ENCODE results near the gene SLC7A8. TPM values are rescaled to one million over a fixed set of nuclear protein-coding genes. Genes with fewer than 3 reads are reported as not detected.

Gene SLC7A8
- total RNA-seq, 1 experiment from 2014 or later = 3.8 TPM

DNA sequence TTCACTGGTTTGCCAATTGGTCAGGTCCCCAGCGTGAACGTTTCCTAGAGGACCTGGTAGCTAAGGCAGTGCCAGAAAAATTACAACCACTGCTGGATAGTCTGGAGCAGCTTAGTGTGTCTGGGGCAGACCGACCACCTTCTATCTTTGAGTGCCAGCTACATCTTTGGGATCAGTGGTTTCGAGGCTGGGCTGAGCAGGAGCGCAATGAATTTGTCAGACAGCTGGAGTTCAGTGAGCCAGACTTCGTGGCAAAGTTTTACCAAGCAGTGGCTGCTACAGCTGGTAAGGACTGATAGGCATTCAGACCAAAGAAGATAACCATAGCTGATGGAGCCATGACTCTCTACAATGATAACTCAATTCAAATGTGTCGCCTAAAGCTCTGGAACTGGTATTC is 85.7 kb downstream of the SLC7A8 start:
- H3K9ac ChIP-seq (ENCODE audit: low read length) = no peak overlapping the region
- H3K4me1 ChIP-seq (ENCODE audit: insufficient read depth, low read length) = peaks cover 21% of the 10 kb centered on the region
- no peaks in the 10 kb centered on the region for H3K9me2 ChIP-seq (replicated peaks; ENCODE audit: low read length)
- BruUV-seq (replicated peaks) = no TSS peak
- no peak overlapping the region for H3K27ac ChIP-seq (ENCODE audit: low read length)
- H3K27me3 ChIP-seq (ENCODE audit: low read length) = no peaks in the 10 kb centered on the region
- no peaks in the 10 kb centered on the region for H3K9me3 ChIP-seq (ENCODE audit: low read length)
- intact Hi-C loops (cut with micrococcal nuclease) = no loop called here
- no peak for TF ChIP-seq EZH2phosphoT487 (IDR thresholded peaks at IDR 0.05; ENCODE audit: borderline replicate concordance, low read length)
- TF ChIP-seq, protein P1, sequence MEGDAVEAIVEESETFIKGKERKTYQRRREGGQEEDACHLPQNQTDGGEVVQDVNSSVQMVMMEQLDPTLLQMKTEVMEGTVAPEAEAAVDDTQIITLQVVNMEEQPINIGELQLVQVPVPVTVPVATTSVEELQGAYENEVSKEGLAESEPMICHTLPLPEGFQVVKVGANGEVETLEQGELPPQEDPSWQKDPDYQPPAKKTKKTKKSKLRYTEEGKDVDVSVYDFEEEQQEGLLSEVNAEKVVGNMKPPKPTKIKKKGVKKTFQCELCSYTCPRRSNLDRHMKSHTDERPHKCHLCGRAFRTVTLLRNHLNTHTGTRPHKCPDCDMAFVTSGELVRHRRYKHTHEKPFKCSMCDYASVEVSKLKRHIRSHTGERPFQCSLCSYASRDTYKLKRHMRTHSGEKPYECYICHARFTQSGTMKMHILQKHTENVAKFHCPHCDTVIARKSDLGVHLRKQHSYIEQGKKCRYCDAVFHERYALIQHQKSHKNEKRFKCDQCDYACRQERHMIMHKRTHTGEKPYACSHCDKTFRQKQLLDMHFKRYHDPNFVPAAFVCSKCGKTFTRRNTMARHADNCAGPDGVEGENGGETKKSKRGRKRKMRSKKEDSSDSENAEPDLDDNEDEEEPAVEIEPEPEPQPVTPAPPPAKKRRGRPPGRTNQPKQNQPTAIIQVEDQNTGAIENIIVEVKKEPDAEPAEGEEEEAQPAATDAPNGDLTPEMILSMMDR (conservative IDR thresholded peaks at IDR 0.05; ENCODE audit: low read depth, low read length) = no peak
- TF ChIP-seq EZH2 (IDR thresholded peaks at IDR 0.05; ENCODE audit: low read length, unreplicated experiment) = no peak
- ATAC-seq (no peak), DNase-seq (no peak)
- H3F3A ChIP-seq (ENCODE audit: low read length, unreplicated experiment) = no peaks in the 10 kb centered on the region
- peaks cover 20% of the 10 kb centered on the region for H3K36me3 ChIP-seq (ENCODE audit: low read depth, low read length)
- H3K4me3 ChIP-seq (ENCODE audit: low read length) = no peak overlapping the region
- H3K4me2 ChIP-seq (ENCODE audit: low read length) = peak overlapping the region; percentile 92; the same call in 1 of the 2 replicates
- H3K79me2 ChIP-seq (ENCODE audit: low read length) = peaks cover 58% of the 10 kb centered on the region
- CTCF ChIA-PET = no interaction called here
- H2AFZ ChIP-seq (ENCODE audit: low read length) = no peak overlapping the region
- POLR2A ChIA-PET (ENCODE audit: unreplicated experiment) = no interaction called here
- H4K20me1 ChIP-seq (ENCODE audit: low read length) = peaks cover 28% of the 10 kb centered on the region

DNA sequence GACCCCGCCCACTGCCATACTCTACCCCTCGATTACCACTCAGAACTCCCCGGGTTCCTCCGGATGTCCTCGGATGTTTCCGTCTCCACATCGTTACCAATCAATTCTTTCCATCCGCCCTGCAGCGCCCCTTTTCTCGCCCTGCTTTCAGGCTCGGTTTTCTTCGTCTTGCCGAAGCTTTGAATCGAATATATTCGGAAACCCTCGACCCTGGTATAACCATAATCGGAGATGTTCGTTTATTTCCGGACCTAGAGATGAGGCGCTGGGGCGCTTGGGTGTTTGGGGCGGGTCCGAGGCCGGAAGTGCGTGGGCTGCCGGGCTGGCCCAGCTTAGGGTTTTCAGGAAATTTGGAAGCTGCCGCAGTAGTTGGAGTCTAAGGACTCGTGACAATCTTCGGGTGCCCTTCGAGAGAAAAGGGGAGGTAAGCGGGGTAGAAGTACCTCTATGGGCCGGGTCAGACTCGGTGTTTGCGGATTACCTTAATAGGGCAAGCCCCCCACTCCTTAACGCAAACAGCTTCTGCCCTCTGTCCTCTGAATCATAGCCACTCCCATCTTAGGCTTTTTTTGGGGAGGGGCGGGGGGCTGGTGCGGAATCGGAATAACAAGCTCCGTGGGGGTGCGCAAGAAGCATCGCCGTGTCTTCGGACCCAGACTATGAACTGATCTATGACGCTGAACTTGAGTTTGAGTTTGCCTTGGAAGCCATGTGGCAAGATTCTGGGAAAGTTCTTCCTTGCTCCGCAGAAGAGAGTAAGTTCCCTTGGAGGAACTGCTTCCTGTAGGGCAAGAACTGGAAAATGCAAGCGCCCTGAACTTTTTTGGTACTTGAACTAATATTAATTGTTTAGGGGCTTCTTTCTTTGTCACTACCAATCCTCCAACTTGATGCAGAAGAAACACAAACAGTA is 88.0 kb downstream of the SLC7A8 start, which contains the start of gene C14orf119:
Gene C14orf119, plus strand, starts transcription at position 310 of the 913 bp plus-strand sequence. CDS start 2,154 bp downstream, outside the sequence.
- TSS peak; percentile 83 for BruUV-seq (replicated peaks)
- Histone ChIP-seq H3K4me2 (ENCODE audit: low read length) (peak within 1 kb of the TSS; percentile 96), H3K4me3 (ENCODE audit: low read length) (peak within 1 kb of the TSS; percentile 95), H3K9me2 (replicated peaks; ENCODE audit: low read length) (no peaks in the 10 kb centered on the region), H2AFZ (ENCODE audit: low read length) (peak within 1 kb of the TSS; percentile 91), H4K20me1 (ENCODE audit: low read length) (peaks cover 29% of the 10 kb centered on the region), H3K27ac (ENCODE audit: low read length) (peak within 1 kb of the TSS; percentile 84), H3K9me3 (ENCODE audit: low read length) (no peaks in the 10 kb centered on the region), H3K9ac (ENCODE audit: low read length) (peak within 1 kb of the TSS; percentile 96), H3K79me2 (ENCODE audit: low read length) (peaks cover 75% of the 10 kb centered on the region), H3K27me3 (ENCODE audit: low read length) (no peaks in the 10 kb centered on the region), H3K36me3 (ENCODE audit: low read depth, low read length) (peaks cover 32% of the 10 kb centered on the region), H3K4me1 (ENCODE audit: insufficient read depth, low read length) (peaks cover 21% of the 10 kb centered on the region), H3F3A (ENCODE audit: low read length, unreplicated experiment) (no peaks in the 10 kb centered on the region)
- peak; percentile 99 for DNase-seq
- TF ChIP-seq EZH2phosphoT487 (IDR thresholded peaks at IDR 0.05; ENCODE audit: borderline replicate concordance, low read length) (no peak), EZH2 (IDR thresholded peaks at IDR 0.05; ENCODE audit: low read length, unreplicated experiment) (no peak)
- TF ChIP-seq, protein P1 (conservative IDR thresholded peaks at IDR 0.05; ENCODE audit: low read depth, low read length) = no peak
- POLR2A ChIA-PET (ENCODE audit: unreplicated experiment) = interaction anchor here (0.5 to 1.8 kb wide), 19 partner anchors 14 to 1139 kb away, joined by 3 to 12 read pairs (median 4); partner anchors contain the start of genes DCAF11, NRL, OXA1L and PCK2
- CTCF ChIA-PET = interaction anchor here (0.5 to 2.5 kb wide), 10 partner anchors 24 to 205 kb away, joined by 3 to 45 read pairs (median 6); no protein-coding TSS in a partner anchor
- intact Hi-C loops (cut with micrococcal nuclease) = loop anchor here (2.0 kb wide), 1 partner anchor 27 kb away; no protein-coding TSS in a partner anchor
- peak; percentile 88 for ATAC-seq

Data from PC-3 (cell line).